Right forelimb (tissue), 1 donor: ENCODE measurements around the gene ETV4.

ENCODE experiments used
- DNase-seq: peaks from one replicate; pipeline ENCODE4 v3.0.0-alpha.2; 2018

The ETV4 gene

GRCh38 chr17:43572368-43572980, 26.3 kb upstream of the ETV4 start:
- no peak for DNase-seq

GRCh38 chr17:43570518-43570928, 24.4 kb upstream of the ETV4 start:
- no peak for DNase-seq

- DNase-seq: no peak
Measured at GRCh38 chr17:43568506-43569082, 22.5 kb upstream of the ETV4 start.

- no peak for DNase-seq
Measured at GRCh38 chr17:43563600-43564594, 17.8 kb upstream of the ETV4 start.

GRCh38 chr17:43562679-43563599, 16.8 kb upstream of the ETV4 start:
- no peak for DNase-seq

GRCh38 chr17:43560461-43561427, 14.6 kb upstream of the ETV4 start:
- no peak for DNase-seq

GRCh38 chr17:43559161-43559816, 13.1 kb upstream of the ETV4 start:
- no peak for DNase-seq

GRCh38 chr17:43558805-43559160, 12.6 kb upstream of the ETV4 start:
- no peak for DNase-seq

GRCh38 chr17:43556292-43556691, 10.2 kb upstream of the ETV4 start:
- DNase-seq: no peak

- no peak for DNase-seq
Measured at GRCh38 chr17:43554857-43555256, 8.7 kb upstream of the ETV4 start.

- no peak for DNase-seq
Measured at GRCh38 chr17:43553573-43553972, 7.4 kb upstream of the ETV4 start.

- DNase-seq: no peak
Measured at GRCh38 chr17:43552229-43552837, 6.2 kb upstream of the ETV4 start.

GRCh38 chr17:43550754-43551153, 4.6 kb upstream of the ETV4 start:
- no peak for DNase-seq

GRCh38 chr17:43549496-43549895, 3.4 kb upstream of the ETV4 start:
- no peak for DNase-seq

- DNase-seq: no peak
Measured at GRCh38 chr17:43548689-43549379, 2.7 kb upstream of the ETV4 start.

- DNase-seq: no peak
Measured at GRCh38 chr17:43547659-43548256, 1.6 kb upstream of the ETV4 start.

- DNase-seq: no peak
Measured at GRCh38 chr17:43547189-43547550, 1.0 kb upstream of the ETV4 start.

- no peak for DNase-seq
Measured at GRCh38 chr17:43545383-43545632, 832 bp downstream of the ETV4 start.

GRCh38 chr17:43543771-43544575, 2.2 kb downstream of the ETV4 start:
- DNase-seq: no peak
